ENCODE data around the gene NUBP2. TPM values are rescaled to one million over a fixed set of nuclear protein-coding genes. Genes with fewer than 3 reads are reported as not detected.

The NUBP2 gene
- total RNA-seq, 1 donor from 2014 or later = 45.6 TPM

DNA sequence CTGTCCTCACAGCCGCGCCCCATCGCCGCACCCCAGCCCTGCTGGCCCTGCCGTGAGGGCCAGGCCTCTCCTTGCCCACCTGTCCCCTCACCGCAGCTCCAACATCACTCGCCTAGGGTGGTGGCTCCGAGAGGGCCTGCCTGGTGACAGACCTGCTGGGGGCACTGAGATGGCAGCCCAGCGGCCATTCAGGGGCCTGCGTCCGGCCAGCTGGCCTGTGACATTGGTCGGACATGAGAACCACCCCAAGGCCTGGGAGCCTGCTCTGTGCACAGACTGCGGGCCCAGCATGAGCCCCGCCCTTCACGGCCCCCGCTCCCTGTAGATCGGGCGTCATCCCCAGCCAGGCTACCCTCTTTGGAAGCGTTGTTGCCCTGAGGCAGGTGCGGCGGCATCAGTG lies 23.2 kb upstream of the NUBP2 start:
- ATAC-seq = no peak

- no peak for ATAC-seq
These were observed 21.8 kb upstream of the NUBP2 start for GRCh38 chr16:1760911-1761310.

- ATAC-seq = no peak
These were observed 21.0 kb upstream of the NUBP2 start for GRCh38 chr16:1761751-1762150.

DNA sequence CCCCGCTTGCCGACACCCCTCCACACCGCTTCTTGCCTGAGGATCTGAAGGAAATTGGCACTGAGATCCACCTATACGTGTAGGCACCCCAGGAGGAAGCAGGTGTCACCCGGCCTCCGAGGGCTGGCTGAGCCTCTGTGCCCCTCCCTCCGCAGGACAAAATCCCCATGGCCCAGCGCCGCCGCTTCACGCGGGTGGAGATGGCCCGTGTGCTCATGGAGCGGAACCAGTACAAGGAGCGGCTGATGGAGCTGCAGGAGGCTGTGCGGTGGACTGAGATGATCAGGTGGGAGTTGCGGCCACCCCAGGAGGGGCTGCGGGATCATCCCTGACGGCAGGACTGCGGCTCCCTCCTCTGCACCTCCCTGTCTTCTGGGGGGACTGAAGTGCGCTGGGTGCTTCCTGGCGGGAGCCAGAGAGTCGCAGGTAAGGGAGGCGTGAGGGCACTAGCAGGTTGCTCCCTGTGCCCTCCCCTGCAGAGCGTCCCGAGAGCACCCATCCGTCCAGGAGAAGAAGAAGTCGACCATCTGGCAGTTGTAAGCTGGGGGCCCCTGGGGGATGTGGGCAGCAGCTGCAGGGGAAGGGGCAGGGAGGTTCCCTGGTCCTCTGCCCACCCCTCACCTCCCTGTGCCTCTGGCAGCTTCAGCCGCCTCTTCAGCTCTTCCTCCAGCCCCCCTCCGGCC lies 20.4 kb upstream of the NUBP2 start:
- ATAC-seq = no peak

DNA sequence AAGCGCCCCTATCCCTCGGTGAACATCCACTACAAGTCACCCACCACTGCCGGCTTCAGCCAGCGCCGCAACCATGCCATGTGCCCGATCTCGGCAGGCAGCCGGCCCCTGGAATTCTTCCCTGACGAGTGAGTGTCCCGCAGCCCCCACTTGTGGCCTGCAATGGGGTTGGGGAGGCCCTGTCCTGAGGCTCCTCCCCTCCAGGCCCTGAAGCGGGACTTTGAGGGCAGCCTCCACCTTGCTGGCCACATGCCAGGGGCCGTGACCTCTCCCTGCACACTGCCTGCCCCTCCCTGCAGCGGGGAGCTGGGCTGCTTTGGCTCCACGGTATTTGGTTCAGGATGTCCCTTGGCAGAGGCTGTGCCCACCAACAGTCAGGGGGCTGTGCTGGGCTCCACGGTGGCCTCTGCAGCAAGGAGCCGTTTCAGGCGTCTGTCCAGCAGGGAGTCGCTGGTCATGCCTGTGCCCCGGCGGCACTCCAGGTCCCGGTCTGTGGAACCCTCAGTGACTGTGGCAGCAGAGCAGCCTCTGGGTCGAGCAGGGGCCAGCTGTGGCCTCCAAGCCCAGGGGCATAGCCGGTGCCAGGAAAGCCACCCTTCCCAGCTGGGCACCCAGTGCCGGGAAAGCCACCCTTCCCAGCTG lies 19.8 kb upstream of the NUBP2 start:
- ATAC-seq = peak; percentile 1

DNA sequence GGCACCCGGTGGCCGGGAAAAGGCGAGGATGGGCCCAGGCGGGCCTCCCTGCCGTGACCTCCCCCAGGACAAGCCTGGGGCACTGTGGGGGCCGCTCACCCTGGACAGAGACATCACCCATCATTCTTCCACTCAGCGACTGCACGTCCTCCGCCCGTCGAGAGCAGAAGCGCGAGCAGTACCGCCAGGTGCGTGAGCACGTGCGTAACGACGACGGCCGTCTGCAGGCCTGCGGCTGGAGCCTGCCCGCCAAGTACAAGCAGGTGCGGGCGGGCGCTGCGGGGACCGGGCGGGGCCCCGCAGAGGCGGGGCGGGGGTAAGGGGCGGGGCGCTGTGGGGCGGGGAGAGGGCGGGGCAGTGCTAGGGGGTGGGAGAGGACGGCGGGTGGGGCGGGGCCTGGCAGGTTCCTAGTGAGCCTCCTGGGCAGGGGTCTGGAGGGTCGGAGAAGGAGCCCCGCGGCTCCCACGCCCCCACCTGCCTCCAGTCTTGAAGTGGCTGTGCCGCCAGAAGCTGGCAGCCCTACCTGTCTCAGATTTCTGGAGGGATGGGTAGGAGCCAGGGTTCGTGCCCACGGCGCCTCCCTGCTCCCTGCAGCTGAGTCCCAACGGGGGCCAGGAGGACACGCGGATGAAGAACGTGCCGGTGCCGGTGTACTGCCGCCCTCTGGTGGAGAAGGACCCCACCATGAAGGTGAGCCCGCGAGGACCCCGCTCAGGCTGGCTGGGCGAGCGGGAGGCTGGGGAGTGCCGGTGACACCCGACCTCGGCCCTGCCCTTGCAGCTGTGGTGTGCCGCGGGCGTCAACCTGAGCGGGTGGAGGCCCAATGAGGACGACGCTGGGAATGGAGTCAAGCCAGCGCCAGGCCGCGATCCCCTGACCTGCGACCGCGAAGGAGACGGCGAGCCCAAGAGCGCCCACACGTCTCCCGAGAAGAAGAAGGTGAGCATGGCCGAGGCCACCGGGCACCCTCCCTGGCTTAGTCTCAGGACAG lies 18.9 kb upstream of the NUBP2 start:
- peak; percentile 35 for ATAC-seq

- no peak for ATAC-seq
These were observed 17.8 kb upstream of the NUBP2 start for GRCh38 chr16:1764971-1765370.

DNA sequence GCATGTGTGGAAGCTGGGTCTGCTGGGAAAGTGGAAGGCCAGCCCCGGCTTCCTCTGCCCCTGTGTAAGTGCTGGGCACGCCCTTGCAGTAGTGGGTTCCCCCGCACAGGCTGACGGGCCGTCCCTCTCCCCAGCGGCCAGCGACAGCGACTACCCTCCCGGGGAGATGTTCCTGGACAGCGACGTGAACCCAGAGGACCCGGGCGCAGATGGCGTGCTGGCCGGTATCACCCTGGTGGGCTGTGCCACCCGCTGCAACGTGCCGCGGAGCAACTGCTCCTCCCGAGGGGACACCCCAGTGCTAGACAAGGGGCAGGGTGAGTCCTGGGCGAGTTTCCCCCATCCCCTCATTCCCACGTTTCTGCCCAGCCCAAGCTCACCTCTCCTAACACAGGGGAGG lies 16.9 kb upstream of the NUBP2 start:
- no peak for ATAC-seq

DNA sequence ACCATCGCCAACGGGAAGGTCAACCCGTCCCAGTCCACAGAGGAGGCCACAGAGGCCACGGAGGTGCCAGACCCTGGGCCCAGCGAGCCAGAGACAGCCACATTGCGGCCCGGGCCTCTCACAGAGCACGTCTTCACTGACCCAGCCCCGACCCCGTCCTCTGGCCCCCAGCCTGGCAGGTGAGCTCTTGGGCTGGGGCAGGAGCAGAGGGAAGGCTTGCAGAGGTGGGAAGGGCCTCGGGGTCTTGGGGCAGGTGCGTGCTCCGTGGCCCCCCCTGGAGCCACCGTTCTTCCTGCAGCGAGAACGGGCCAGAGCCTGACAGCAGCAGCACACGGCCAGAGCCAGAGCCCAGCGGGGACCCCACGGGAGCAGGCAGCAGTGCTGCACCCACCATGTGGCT lies 16.5 kb upstream of the NUBP2 start:
- ATAC-seq = no peak

- no peak for ATAC-seq
These were observed 16.1 kb upstream of the NUBP2 start for GRCh38 chr16:1766701-1767100.

DNA sequence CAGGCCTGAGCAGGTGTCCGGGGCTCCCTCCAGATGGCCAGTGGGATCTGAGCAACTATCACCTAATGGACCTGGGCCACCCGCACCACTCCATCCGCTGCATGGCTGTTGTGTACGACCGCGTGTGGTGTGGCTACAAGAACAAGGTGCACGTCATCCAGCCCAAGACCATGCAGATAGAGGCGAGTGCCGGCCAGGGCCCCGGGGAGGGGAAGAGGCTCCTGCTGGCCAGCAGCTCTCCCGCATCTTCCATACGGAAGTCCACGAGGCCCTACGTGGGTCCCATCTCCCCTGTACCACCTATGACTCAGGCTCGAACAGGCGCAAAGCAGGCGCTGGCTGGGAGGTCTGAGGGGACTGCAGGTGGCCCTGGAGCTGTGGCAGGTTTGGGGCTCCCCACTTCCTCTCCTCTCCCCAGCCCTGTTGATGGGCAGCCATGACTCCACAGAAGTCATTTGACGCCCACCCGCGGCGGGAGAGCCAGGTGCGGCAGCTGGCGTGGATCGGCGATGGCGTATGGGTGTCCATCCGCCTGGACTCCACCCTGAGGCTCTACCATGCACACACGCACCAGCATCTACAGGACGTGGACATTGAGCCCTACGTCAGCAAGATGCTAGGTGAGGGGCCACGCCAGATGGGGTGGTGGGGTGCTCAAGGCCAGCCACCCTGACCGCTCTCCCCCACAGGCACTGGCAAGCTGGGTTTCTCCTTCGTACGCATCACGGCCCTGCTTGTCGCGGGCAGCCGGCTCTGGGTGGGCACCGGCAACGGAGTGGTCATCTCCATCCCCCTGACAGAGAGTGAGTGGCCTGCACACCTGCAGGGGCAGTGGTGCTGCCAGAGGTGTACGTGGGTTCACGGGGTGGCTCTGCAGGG lies 15.4 kb upstream of the NUBP2 start:
- ATAC-seq = no peak

DNA sequence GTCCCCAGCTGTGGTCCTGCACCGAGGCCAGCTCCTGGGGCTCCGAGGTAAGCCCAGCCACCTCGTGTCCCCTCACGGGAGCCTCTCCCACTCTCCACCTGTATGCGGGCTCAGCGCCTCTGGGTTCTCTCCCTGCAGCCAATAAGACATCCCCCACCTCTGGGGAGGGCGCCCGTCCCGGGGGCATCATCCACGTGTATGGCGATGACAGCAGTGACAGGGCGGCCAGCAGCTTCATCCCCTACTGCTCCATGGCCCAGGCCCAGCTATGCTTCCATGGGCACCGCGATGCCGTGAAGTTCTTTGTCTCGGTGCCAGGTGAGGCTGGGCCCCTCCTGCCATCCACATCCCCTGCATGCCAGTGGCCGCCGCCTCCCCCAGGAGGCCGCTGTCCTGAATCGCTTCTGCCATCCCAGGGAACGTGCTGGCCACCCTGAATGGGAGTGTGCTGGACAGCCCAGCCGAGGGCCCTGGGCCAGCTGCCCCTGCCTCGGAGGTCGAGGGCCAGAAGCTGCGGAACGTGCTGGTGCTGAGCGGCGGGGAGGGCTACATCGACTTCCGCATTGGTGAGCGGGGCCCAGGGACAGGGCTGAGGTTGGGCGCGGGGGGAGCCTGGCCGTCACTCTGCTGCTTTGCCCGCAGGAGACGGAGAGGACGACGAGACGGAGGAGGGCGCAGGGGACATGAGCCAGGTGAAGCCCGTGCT lies 14.5 kb upstream of the NUBP2 start:
- ATAC-seq = no peak

DNA sequence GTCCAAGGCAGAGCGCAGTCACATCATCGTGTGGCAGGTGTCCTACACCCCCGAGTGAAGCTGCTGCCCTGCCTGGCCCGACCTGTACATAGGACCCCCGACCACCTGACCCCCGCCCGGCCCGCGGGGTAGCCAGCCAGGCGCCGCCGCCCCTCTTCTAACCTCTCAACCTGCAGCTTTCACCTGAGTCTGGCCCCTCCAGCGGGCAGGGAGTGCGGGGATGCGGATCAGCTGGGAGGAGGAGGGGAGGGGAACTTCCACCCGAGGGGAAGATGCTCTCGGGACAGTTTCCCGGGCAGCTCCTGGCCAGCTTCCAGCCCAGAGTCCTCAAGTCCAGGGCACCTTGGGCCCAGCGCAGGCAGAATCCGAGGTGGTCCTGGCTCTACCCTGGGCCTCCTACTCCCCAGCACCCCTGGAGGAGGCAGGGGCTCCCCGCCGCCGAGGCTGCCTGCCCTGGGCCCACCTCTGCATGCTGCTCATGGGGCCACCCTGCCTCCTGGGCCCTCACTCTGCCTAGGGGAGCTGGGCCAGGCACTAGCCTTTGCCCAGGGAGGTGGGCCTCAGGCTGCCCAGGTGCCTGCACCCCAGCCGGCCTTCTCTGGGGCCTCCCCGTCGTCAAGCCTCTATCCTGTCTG lies 13.9 kb upstream of the NUBP2 start:
- ATAC-seq = no peak

GRCh38 chr16:1769402-1770300 lies 13.1 kb upstream of the NUBP2 start:
- no peak for ATAC-seq

GRCh38 chr16:1770328-1771187 lies 12.2 kb upstream of the NUBP2 start:
- peak; percentile 21 for ATAC-seq

DNA sequence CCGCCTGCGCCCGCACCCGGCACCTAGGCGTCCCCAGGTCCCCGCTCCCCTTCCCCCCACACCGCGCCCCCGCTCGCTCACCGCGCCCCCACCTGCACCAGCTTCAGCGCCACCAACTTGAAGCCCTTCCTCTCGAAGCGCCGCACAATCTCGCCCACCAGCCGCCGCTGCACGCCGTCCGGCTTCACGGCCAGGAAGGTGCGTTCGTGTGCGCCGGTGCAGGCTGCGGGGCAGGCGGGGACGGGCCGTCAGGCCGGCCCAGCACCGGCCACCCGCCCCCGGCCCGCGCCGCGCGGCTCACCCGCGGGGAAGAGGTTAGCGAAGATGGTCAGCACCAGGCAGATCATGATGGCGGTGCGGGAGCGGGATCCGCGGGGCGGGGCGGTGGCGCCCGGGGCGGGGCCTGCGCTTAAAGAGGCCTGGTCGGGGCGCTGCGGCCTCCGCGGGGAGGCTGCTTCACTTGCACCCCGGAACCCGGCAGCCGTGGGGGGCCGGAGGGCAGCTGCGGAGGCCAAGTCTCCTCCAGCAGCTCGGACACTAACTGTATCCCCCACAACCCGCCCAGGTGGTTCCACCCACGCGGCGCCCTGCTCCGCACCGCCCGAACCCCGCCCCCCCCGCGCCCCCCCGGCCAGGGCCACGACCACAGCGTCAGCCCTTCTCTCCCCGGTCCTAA lies 11.4 kb upstream of the NUBP2 start, which contains the start of gene NME3:
NME3 (minus strand) TSS at position 356 of the 676 bp plus-strand sequence; CDS start at position 347, 9 bp downstream.
- peak; percentile 26 for ATAC-seq

GRCh38 chr16:1771864-1772361 lies 10.8 kb upstream of the NUBP2 start:
- ATAC-seq = no peak

DNA sequence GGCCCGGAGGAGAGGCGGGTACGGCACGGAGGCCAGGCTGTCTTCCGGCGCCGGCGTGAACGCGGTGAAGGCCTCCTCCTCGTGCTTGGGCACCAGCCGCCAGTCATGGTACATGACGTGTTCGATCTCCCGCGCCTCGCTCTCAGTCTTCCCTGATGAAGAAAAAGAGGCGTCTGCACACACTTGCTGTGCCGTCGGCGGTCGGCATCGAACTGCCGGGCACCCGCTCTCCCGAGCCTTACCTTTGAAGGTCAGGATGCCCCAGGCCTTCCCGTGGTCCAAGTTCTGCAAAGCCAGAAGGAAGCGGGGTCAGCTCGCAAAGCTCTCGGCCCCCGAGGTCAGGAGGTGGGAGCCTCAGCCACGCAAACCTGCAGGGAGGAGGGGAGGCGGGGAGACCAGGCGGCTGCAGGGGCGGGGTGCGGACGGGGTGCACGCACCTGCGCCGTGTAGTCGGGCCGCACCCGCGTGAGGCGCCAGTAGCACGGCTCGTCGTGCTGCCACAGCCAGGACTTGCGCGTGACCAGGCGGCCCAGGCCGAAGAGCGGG lies 10.3 kb upstream of the NUBP2 start, which contains the start of gene EME2:
EME2 (plus strand) TSS at position 449 of the 546 bp plus-strand sequence. CDS start 418 bp downstream, outside the sequence.
- peak; percentile 47 for ATAC-seq
